Left cardiac atrium (tissue), 4 donors: ENCODE measurements around the gene S1PR3. TPM values are rescaled to one million over a fixed set of nuclear protein-coding genes. Genes with fewer than 3 reads are reported as not detected.

Source experiments
- ATAC-seq, 2 donors: fragments of 200-7000 bp; cut with Tn5 transposase; one replicate each; pipeline ENCODE4 v1.9.1; 2020; ENCODE audit warnings: mild to moderate bottlenecking in 2 of 2, moderate library complexity in 2 of 2
- DNase-seq: peaks from one replicate; pipeline ENCODE4 v3.0.0-alpha.2; 2020
- intact Hi-C, 2 donors: fragments of 100-400 bp; cut with DNase I; formaldehyde crosslinking; loops; one replicate each; pipeline versions ENCODE4 v1.14.1 to v1.15.1; 2022 to 2023
- total RNA-seq, 2 donors: library from RNA; stranded (reverse); fragmentation: NEBNext Ultra II Directional; extraction: Animal tissue kit (Norgen Biotek cat#: 25700); gene quantifications; one replicate each; pipeline ENCODE4 v1.2.1, GENCODE V29; 2021
- donor health status: DM: no; HTN: yes; CAD: no.
- donor health status: DM: no; HTN: yes; CAD: no; lungs with severe emphysema.
- donor health status: DM: yes; HTN: yes; CAD: no.
- donor health status: Dilated cardiomyopathy.

The S1PR3 gene
- total RNA-seq, 2 donors from 2014 or later: 24.4 to 25.3 TPM

- peak; percentile 93 for DNase-seq
- ATAC-seq: peak; percentile 71 to 73
- intact Hi-C loops: loop anchor here (1.0 to 5.0 kb wide), 3 partner anchors 278 to 409 kb away; no protein-coding TSS in a partner anchor
Observed at GRCh38 chr9:89000973-89001916, 10.0 kb downstream of the S1PR3 start.

GRCh38 chr9:89001917-89002540 is 10.8 kb downstream of the S1PR3 start:
- DNase-seq: no peak
- ATAC-seq: no peak
- intact Hi-C loops: loop anchor here (1.0 to 5.0 kb wide), 3 partner anchors 279 to 410 kb away; no protein-coding TSS in a partner anchor

- ATAC-seq (no peak), DNase-seq (no peak)
- intact Hi-C loops: loop anchor here in 1 of 2 donors (5.0 kb wide), 1 partner anchor 411 kb away; no protein-coding TSS in a partner anchor
Observed at GRCh38 chr9:89002987-89003386, 11.7 kb downstream of the S1PR3 start.

GRCh38 chr9:89005323-89005722 is 14.1 kb downstream of the S1PR3 start:
- ATAC-seq (no peak), DNase-seq (no peak)
- intact Hi-C loops: no loop called here

- ATAC-seq (no peak), DNase-seq (no peak)
- intact Hi-C loops: no loop called here
Observed at GRCh38 chr9:89006267-89006666, 15.0 kb downstream of the S1PR3 start.

GRCh38 chr9:89006996-89007967 is 16.0 kb downstream of the S1PR3 start:
- ATAC-seq (peak in 1 of 2 donors; percentile 20), DNase-seq (no peak)
- intact Hi-C loops: no loop called here

GRCh38 chr9:89008055-89008743 is 16.9 kb downstream of the S1PR3 start:
- intact Hi-C loops: no loop called here
- no peak for ATAC-seq
- no peak for DNase-seq

GRCh38 chr9:89008744-89009545 is 17.7 kb downstream of the S1PR3 start:
- intact Hi-C loops: no loop called here

GRCh38 chr9:89009546-89009840 is 18.2 kb downstream of the S1PR3 start:
- intact Hi-C loops: no loop called here
- no peak for ATAC-seq
- no peak for DNase-seq

More at GRCh38 chr9:89008744-89009545, 17.7 kb downstream of the S1PR3 start:
- DNase-seq: no peak
- no peak for ATAC-seq

GRCh38 chr9:89010056-89010455 is 18.8 kb downstream of the S1PR3 start:
- intact Hi-C loops: no loop called here
- ATAC-seq: no peak

GRCh38 chr9:89010526-89011111 is 19.4 kb downstream of the S1PR3 start:
- no peak for ATAC-seq
- intact Hi-C loops: no loop called here
- DNase-seq: no peak

More at GRCh38 chr9:89010056-89010455, 18.8 kb downstream of the S1PR3 start:
- DNase-seq: no peak

GRCh38 chr9:89011683-89012082 is 20.4 kb downstream of the S1PR3 start:
- ATAC-seq (no peak), DNase-seq (no peak)
- intact Hi-C loops: no loop called here

GRCh38 chr9:89012294-89013042 is 21.2 kb downstream of the S1PR3 start:
- DNase-seq (no peak), ATAC-seq (no peak)
- intact Hi-C loops: no loop called here

- DNase-seq: no peak
- intact Hi-C loops: no loop called here
- no peak for ATAC-seq
Observed at GRCh38 chr9:89013660-89014059, 22.4 kb downstream of the S1PR3 start.

- no peak for ATAC-seq
- intact Hi-C loops: no loop called here
- no peak for DNase-seq
Observed at GRCh38 chr9:89014153-89014552, 22.9 kb downstream of the S1PR3 start.

GRCh38 chr9:89015336-89015735 is 24.1 kb downstream of the S1PR3 start:
- intact Hi-C loops: no loop called here
- ATAC-seq (no peak), DNase-seq (no peak)

- intact Hi-C loops: no loop called here
- ATAC-seq: no peak
- DNase-seq: no peak
Observed at GRCh38 chr9:89020754-89021153, 29.5 kb downstream of the S1PR3 start.
